Effector CD8-positive, alpha-beta T cell (primary cell): ENCODE results near the gene PNPLA8.
A peak's percentile ranks its signal among the peaks of the same experiment; 100 is the strongest.
"Not testable (repeated sequence)": the region's sequence is repeated elsewhere in the genome, so short reads cannot be mapped to it uniquely, and the experiment has no call there.

Experiments
- DNase-seq: peaks from one replicate; lab custom pipeline; 2025; lab: John Stamatoyannopoulos, UW

PNPLA8 gene

DNA sequence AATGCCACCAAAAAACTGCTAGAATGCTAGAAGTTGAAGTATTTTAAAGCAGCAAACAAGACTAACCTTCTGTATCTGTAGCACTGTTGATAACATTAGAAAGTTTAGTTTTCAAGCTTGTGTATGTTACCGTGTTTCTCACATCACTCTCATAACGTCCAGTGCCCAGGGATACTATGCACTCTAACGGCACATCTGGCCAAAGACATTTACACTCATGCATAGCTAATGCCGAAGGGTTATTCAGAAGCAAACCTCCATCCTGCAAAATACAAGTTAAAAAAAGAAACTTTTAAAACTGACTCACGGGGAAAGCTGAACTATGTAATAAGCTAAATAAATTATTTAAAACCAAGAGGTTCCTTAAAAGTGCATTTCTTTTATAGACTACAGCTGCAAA lies 46.8 kb downstream of the PNPLA8 start:
- DNase-seq: no peak

DNA sequence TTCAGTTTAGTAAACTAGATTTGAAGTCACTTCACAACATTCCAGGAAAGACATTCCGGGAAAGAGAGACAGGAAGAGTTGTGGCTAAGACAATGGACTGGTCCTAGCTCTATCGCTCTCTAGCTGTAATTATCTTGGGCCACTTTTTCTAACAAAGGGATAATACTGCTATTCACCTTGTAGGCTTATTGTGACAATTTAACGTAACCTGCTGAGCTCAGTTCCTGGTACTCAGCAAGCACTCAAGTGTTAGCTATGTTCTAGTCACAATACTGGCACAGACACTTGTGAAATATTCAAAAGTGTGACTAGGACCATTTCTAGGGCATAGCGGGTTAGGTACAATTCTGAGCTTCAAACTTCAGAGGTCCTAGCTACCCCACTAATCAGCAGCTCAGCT lies 57.7 kb downstream of the PNPLA8 start:
- no peak for DNase-seq

DNA sequence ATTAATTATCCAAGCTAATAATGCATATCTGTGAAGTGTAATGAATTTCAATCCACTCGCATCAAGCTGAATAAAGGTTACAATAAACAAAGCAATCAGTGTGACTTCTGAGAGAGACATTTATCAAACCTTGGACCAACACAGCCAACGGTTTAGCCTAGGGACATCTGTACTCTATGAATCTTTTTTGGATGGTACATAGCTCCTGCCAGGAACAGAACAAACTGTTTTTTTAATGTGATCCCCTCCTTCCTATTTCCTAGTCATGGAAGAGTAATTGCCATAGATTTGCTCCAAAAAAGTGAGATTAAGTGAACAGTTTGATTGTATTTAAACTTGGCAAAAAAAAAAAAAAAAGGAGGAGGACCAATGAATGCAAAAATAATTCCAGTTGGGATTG lies 58.5 kb downstream of the PNPLA8 start:
- DNase-seq: no peak

DNA sequence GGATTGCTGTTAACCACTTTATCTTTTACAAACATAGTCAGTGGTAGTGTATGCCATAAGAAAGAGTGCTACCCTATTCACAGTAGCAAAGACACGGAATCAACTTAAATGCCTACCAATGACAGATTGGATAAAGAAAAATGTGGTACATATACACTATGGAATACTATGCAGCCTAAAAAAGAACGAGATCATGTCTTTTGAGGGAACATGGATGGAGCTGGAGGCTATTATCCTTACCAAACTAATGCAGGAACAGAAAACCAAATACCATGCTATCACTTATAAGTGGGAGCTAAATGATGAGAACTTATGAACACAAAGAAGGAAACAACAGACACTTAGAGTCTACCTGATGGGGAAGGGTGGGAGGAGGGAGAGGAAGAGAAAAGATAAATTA lies 59.6 kb downstream of the PNPLA8 start:
- DNase-seq: not testable (repeated sequence)

DNA sequence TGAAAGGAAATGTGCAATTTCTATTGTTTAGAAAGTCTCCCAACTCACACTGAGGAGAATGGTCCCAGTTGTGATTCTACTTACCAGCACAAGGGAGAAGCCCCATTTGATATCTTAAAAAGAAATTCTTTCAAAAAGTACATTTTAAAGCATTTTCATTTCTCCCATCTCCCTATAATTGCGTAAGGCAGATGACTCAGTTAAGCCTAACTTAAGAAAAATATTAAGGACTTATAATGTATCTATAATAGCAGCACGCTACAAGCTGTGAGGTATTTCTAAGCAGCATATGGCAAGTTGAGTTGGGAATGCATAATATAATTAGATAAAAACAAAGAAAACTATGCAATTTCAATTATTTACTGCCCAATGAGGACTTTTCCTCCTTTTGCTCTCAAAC lies 61.2 kb downstream of the PNPLA8 start:
- no peak for DNase-seq

DNA sequence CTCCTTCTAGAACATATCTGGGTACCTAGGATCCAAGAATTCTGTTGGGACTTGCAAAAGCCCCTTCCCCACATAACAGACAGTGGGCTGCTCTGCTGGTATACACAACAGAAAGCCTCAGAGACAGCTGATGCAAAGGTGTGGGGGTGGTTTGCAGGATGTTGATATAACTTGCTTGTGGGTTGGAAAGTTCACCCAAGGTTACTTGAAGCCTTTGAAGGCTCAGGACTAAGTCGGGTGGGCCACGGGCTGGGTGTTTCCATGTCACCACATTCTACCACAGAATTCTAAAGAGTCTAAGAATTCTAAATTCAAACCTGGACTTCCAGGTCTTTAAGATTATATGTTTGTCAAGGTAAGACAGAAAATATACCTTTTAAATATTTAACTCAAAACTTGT lies 62.3 kb downstream of the PNPLA8 start:
- DNase-seq: no peak

GRCh38 chr7:108461840-108462239 lies 64.1 kb downstream of the PNPLA8 start:
- no peak for DNase-seq

- DNase-seq: no peak
Observed at GRCh38 chr7:108460964-108461363, 65.0 kb downstream of the PNPLA8 start.

DNA sequence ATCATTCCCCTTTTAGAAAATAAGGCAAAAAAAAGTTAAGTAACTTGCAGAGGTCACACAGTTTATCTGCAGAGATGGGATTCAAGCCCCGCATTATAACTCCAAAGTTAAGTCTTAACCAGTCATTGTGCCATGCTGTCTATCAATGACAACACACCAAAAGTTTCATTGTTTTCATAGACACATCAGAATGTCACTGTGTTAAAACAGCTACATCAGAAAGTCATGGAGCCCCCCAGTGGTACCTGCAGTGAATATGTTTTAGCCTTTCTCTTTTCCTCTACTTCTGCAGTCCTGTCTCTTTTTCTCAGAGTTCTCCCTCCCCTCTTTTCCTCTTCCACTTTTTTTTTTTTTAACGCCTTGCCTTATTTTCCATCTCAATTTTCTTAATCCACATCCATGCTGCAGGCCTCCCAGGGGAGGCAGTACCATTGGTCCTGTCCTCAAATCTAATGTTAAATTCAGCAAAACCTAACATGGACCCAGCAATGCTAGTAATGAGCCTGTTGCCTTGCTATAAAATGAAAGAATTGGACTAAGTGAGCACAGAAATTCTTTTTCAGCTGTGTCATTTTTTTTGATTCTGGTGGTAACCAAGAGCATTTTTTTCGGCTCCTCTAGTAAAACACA lies 65.9 kb downstream of the PNPLA8 start:
- no peak for DNase-seq

- no peak for DNase-seq
Observed at GRCh38 chr7:108457871-108458270, 68.1 kb downstream of the PNPLA8 start.

DNA sequence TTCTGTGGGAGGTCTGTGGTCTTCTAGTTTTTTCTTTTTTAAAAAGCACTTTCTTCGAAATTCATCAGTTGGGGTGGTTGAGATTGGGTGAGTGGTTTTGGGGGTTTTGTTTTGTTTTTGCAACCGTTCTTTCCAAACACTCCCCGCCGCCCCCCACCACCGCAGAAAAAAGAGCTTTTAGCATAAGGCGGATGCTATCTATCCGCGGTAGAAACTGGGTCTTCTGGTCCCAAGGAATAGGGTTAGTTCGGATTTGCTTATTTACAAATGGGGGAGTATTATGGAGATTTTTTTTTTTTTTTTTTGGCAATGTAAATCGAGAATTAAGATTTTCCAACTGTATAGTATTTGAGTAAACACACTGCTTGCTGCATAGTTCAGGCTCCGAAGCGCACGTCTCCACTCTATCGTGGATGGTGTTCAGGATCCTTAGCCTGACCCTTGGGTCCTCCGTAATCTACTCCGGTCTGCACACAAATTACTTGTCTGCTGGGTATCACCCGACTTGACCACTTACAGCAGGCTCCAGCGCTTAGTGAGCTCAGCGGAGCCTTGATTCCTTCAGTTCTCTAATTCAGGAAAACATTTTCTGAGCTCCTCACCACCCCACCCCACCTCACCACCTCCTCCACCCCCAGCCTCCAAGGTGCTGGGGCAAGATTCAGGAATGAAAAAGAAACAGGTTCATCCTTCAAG lies 68.9 kb downstream of the PNPLA8 start:
- no peak for DNase-seq

DNA sequence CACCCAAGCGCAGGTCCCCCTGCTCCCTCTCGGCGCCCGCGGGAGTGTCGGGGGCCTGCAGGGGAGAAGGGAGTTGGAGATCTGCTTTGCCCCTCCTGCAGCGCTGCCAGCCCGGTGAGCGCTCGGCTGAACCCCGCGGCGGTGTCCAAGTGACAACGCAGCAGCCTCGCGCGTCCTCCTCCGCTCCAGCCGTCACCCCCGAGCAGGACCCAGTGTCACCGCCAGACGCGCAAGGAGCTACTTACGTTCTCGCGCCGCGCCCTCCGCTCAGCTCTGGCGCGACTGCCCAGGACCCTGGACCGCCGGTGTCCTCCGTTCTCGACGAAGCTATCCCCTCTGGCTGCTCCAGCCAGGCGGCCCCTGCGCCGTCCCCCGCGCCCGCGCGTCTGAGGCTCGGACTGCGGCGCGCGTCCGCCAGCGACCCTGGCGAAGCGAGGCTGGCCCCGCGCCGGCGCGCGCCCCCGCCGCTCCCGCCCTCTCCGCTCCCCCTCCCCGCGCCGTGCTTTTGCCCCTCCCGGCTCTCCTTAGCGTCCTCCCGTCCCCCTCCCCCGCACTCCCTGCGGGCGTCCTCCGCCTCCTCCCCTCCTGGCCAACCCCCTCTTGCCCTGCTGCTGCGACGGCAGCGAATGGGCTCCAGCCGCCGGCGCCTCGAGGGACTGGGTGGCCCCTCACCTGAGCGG lies 69.8 kb downstream of the PNPLA8 start, which contains the start of gene NRCAM:
NRCAM (minus strand) TSS at position 439 of the 680 bp plus-strand sequence. CDS start 216,372 bp downstream, outside the sequence.
- DNase-seq: peak; percentile 64

DNA sequence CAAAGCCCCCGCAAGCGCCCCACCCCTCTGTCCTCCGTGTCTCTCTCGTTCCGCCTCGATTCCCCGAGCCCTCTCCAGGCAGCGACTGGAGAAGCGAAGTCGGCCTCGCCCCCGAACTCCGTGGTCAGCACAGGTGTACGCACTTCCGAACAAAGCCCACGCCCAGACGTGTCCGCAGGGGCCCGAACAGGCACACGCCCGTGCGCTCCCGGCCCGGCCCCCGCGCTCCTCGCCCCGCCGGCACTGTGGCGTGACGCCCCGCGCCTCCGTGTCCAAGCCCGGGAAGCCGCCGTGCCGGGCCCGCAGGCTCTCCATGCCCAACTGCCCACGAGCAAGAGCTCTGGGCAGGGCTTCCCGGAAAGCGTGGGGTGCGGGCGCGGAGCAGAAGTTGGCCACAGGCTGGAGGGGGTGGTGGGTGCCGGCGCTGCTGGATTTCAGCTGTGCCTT lies 70.4 kb downstream of the PNPLA8 start:
- no peak for DNase-seq

- no peak for DNase-seq
Observed at GRCh38 chr7:108454674-108455550, 71.0 kb downstream of the PNPLA8 start.

DNA sequence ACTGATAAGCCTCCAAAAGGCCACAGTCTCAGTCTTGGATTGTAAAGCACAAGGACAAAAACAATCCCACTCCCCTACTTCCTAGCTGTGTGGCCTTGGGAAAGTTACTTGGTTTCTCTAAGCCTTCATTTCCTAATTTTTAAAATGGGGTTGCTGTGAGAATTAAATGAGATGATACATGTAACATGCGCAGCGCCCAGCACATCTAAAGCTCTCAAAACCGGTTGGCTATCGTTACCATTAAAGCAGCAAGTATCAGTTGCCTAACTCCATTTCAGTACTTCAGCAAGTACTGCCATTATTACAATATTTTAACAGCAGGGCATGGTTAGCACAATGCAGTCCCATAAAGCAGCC lies 71.6 kb downstream of the PNPLA8 start:
- no peak for DNase-seq

DNA sequence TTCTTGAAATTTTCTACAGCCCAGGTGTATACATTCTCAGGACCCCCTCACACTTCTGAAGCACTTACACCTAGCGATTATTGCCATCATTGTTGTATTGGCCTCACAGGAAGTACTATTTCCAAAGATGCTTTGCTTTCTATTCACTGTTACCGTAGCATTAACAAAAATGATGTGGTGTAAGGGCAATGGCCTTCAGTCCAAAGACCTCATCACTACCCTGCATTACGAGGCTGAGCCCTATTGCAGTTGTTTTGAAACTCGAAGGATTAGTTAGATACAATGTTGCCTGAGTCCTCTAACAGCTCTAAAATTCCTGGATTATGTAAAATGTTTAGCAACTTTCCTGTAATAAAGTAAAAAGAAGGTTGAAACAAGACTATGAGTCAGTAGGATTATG lies 72.6 kb downstream of the PNPLA8 start:
- no peak for DNase-seq

- no peak for DNase-seq
Observed at GRCh38 chr7:108452707-108453106, 73.2 kb downstream of the PNPLA8 start.

DNA sequence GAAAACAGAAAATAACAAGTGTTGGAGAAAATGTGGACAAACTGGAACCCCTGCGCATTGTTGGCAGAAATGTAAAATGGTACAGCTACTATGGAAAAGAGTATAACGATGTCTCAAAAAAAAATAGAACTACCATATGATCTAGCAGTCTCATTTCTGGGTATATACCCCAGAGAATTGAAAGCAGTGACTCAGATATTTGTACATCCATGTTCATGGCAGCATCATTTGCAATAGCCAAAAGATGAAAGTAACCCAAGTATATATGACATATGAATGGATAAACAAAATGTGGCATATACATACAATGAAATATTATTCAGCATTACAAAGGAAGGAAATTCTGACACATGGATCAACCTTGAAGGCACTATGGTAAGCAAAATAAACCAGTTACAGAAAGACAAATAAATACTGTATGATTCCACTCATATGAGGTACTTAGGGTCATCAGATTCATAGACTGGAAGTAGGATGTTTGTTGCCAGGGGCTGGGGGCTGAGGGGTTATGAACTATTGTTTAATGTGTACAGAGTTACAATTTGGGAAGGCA lies 74.6 kb downstream of the PNPLA8 start:
- DNase-seq: no peak

GRCh38 chr7:108450160-108450559 lies 75.8 kb downstream of the PNPLA8 start:
- no peak for DNase-seq

DNA sequence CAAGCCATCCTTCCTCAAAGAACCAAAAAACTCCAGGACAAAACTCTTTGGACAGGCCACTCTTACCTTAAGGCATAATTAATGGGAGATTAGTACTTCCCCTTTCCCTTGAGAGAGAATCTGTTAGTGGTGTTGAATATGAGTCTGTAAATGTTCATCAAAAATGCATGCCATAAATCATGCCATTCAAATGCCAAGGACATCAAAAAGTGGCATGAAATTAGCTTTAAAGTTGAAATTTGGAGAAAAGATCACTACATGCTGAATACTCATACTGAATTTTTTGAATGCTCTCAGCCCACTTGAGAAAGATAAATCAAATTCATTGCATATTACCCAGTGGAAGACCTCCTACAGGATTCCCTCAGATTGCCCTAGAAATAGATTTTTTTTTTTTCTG lies 76.4 kb downstream of the PNPLA8 start:
- no peak for DNase-seq

DNA sequence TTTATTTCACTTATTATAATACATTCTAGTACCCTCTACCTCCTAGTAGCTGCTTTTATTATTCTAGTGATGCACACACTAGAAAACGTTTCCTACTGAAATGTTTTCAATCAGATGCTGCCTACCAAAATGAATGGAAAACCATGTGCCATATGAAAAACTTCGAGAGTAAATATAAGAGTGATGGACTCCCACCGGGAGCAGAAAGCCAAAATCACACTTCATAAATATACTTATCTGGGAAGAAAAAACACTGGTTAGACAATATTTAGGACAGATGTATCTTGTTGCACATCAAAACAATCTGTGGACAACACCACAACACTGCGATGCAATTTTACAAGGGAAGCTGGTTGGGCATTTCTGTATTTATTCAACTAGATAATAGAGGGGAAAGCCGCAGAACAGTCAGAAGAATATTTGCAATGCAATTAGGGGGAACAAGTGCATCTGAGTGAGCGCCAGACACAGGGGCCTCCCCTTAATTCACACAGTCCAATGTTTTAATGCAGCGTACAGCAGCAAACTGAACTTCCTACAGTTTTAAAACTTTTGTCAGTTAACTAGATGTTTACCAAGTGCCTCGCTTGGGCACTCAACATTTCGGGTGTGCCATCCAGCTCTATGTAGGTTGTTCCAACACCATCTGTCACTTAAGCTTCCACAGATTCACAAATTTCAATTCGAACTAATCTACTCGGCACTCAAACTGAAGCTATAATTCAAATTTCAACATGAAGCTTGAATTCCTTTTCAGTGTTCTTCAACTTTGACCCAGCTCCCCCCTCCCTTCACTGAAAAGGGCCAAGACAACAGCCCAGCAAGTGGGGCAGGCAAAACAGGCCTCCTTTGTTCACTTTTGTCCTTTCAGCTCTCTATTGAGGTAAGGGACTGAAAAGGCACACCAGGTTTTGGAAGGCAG lies 77.1 kb downstream of the PNPLA8 start:
- no peak for DNase-seq
